Uterus (tissue), 2 donors: ENCODE measurements around the gene ERICH3.

Experiments used
- POLR2A ChIP-seq, 2 donors: fragments of 450-650 bp; IDR thresholded peaks; one replicate each; pipeline ENCODE4 v1.6.1; 2016; ENCODE audit warnings: antibody characterized with exemption in 2 of 2, mild to moderate bottlenecking in 1 of 2, moderate library complexity in 1 of 2
- TF ChIP-seq, protein P1 (sequence below), 4 experiments: fragments of 200-600 bp in 2 of 4; fragments of 450-650 bp in 2 of 4; sonication (generic) in 2 of 4; IDR thresholded peaks; one replicate each; pipeline ENCODE4 v1.5.1; 2016 to 2019; ENCODE audit warnings: antibody characterized with exemption in 4 of 4, mild to moderate bottlenecking in 2 of 4, moderate library complexity in 1 of 4

GRCh38 chr1:74571493-74571800 lies 102.1 kb downstream of the ERICH3 start:
- TF ChIP-seq, protein P1, sequence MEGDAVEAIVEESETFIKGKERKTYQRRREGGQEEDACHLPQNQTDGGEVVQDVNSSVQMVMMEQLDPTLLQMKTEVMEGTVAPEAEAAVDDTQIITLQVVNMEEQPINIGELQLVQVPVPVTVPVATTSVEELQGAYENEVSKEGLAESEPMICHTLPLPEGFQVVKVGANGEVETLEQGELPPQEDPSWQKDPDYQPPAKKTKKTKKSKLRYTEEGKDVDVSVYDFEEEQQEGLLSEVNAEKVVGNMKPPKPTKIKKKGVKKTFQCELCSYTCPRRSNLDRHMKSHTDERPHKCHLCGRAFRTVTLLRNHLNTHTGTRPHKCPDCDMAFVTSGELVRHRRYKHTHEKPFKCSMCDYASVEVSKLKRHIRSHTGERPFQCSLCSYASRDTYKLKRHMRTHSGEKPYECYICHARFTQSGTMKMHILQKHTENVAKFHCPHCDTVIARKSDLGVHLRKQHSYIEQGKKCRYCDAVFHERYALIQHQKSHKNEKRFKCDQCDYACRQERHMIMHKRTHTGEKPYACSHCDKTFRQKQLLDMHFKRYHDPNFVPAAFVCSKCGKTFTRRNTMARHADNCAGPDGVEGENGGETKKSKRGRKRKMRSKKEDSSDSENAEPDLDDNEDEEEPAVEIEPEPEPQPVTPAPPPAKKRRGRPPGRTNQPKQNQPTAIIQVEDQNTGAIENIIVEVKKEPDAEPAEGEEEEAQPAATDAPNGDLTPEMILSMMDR (IDR thresholded peaks at IDR 0.05), result no peak
- no peak for TF ChIP-seq POLR2A (IDR thresholded peaks at IDR 0.05)
